Medulla oblongata (tissue), 1 donor: ENCODE data around the gene PLGRKT.
"Not testable (repeated sequence)": the region's sequence is repeated elsewhere in the genome, so short reads cannot be mapped to it uniquely, and the experiment has no call there.

Experiments used
- DNase-seq: peaks from one replicate; pipeline ENCODE4 v3.0.0-alpha.2; 2015; ENCODE audit errors: extremely low spot score

The PLGRKT gene, protein sequence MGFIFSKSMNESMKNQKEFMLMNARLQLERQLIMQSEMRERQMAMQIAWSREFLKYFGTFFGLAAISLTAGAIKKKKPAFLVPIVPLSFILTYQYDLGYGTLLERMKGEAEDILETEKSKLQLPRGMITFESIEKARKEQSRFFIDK

DNA sequence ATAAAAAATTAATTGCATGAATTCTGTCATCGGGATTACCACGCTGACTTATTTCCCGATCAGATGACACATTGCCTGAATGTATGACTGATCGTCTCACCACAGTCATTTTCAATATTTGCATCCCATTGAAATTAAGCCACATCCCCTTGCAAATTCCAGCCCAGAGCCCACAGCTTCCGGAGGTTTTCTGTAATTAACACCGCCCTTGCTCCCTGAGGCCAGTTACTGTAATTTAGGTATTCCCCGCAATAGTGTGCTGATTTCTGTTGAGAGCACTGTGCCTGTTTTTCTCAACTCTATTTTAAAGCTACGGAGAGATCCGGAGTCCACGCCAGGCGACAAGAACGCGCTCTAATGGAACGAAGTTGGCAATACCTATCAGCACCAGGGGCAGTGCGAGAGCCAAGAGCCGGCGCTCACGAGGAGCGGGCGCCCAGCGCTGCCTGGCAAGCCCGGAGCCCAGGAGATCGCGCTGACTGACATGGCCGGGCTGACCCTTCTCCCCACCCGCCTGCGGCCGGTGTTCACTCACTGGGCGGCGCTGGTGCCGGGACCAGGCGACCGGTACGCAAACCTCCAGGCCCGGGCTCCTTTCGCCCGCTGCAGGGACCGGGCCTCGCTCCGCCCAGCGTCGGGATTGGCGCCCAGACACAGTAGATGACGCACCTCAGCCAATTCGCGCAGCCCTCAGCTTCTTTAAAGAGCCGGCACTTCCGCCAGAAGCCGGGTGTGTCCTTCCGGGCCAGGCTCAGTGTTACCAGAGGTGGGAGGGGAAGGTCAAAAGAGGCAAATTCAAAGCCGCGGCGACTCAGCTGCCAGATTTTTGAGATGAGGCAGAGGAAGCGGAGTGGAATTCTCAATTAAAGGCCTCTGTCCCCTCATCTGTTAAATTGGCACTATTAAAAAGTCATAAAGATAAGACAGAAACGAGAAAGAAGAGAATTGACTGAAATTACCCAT, at the start of gene PLGRKT:
TSS of gene PLGRKT (minus strand) at position 672 of the 963 bp plus-strand sequence. CDS start 5,948 bp downstream, outside the sequence.
- peak; percentile 98 for DNase-seq

DNA sequence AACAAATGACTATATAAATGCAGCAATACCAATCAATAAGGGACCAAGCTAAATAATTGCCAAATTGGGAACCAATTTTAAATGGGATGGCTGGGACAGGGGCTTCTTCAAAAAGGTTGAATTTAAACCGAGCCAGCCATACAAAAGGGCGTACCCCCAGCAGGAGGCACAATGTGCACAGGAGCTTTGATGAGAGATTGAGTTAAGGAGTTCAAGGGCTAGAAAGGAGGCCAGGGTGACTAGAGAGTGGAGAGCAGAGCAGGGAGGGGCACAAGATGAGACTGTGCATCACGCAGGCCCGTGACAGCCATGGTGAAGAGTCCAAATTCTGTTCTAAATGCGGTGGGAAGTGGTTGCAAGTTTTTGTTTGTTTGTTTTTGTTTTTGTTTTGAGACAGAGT, 49.3 kb upstream of the PLGRKT start:
- no peak for DNase-seq

DNA sequence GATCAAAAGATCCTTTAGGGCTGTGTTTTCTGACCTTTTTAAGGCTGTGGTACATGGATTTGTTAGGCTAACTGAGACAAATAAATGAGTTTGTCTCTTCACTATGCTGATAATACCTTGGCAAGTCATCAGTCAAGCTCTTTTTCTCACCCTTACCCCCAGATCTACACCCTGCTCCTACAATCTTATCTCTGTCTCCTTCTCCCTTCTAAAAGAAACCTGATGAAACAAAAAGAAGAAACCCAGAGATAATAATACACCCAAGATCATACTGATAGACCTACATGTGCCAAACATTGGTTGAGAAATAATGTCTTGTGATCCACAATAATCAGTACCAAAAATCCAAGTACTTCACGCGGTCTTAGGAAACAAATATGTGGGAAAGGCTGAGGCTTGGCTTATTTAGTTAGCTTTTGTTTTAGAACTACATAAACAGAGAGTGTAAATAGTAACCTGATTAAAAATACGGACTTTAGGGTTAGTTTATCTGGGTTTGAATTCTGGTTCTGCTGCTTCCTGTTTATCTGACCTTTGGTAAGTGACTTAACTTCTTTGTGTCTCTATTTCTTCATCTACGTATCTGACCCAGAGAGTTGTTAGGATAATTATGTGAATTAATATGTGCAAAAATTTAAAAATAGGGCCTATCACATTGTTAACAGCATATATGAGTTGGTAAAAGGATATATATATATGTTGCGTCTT, 47.8 kb upstream of the PLGRKT start:
- DNase-seq: no peak

DNA sequence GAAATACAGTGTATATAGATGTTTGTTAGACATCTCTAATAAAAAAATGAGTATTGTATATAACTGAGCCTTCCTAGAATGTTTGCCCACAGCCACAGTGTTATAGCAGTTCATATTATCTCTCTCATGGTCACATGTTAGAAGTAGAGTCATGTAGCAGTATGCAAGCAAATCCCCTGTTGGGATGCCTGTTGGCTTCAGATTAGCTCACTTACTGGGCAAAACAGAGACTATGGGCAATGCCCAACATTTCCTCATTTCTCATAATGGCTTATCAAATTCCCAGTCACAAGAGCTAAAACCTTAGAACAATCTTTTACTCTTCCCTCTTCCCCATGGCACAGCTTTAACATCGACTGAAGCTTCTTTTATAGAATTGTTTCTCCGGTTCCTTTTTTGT, 45.6 kb upstream of the PLGRKT start:
- DNase-seq: no peak

DNA sequence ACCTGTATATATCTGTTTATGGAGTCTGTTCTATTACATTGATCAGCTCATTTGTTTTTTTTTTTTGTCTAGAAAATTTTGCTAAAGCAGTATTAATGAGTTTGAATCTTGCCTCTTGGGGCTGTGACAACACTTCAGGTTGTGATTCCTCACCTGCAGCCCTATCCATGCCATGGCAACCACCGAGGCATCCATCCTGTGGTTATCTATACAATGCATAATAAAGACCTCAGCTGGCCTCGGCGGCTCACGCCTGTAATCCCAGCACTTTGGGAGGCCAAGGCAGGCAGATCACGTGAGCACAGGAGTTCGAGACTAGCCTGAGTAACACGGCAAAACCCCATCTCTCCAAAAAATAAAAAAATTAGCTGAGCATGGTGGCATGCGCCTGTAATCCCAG, 44.5 kb upstream of the PLGRKT start:
- no peak for DNase-seq

DNA sequence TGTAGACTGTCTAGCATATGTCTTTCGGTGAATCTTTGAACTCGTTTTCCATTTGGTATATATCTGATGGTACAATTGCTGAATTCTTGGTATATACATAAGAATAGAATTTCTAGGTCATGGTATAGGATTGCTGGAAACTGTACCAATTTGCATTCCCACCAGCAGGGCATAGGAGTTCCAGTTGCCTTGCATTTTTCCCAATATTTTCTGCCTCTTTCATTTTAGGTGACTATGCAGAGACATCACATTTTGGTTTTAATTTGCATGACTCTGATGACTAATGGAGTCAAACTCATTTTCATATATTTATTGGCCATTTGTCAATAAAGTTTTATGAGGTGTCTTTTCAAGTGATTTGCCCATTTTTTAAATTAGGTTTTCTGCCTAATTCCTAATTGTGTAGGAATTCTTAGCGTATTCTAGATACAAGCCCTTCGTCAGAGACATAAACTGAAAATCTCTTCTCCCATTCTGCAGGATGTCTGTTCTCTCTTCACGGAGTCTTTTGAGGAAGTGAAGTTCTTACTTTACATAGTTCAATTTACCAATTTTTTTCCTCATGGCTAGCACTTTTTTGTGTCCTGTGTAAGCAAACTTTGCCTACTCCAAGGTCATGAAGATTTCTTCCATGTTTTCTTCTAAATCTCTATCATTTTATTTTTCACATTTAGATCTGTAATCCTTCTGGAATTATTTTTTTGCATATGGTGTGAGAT, 43.8 kb upstream of the PLGRKT start:
- DNase-seq: no peak

DNA sequence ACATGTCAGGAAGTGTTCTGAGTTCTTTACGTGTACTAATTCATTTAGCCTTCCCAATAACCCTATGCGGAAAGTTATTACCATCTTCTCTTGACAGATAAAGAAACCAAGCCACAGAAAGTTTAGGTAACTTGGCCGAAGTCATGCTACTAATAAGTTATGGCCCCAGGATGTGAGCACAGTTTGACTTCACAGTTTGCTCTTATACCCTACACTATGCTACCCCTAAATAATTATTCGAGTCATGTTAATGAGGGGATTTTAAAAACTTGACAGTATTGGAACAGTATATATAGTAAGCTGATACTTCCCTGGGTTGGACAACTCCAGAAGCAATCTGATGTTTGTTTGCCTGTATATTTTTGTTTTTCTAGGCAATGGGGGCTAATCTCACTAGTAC, 43.2 kb upstream of the PLGRKT start:
- DNase-seq: no peak

DNA sequence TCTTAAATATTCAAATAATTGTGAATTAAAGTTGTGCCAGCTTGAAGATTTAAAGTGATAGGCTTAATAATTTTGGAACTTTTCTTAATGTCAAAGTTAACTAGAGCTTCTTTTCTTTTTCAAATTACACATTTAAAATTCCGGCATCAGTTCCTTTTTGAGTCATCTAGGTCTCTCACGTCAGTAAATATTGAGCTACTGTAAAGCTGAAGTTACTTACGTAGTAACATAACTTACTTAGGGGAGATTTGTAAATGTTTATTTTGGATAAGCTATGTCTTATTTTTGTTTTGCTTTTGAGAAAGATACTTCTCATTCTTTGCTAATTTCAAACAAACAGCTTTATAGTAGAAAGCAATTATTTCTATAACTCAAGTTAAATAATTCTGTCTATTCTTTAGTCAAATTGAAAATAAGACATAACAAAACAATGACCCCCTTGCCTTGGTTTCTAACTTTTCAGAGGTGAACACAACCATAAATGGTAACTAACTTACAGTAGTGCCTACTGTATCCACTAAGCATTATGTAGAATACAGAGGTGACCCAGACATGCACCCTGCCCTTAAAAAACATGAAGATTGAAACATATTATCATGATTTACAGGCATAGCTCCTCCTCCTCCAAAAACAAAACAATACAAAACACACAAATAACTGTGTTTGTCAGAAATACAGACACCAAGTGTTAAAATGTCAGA, 42.4 kb upstream of the PLGRKT start:
- no peak for DNase-seq

DNA sequence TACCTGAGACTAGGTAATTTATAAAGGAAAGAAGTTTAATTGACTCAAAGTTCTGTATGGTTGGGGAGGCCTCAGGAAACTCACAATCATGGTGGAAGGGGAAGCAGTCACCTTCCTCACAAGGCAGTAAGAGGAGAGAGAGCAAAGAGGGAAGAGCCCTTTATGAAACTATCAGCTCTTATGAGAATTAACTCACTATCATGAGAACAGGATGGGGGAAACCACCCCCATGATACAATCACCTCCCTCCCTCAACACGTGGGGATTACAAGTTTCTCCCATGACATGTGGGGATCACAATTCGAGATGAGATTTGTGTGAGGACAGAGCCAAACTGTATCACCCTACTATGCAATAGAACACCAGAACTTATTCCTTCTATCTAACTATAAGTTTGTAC, 40.5 kb upstream of the PLGRKT start:
- no peak for DNase-seq

DNA sequence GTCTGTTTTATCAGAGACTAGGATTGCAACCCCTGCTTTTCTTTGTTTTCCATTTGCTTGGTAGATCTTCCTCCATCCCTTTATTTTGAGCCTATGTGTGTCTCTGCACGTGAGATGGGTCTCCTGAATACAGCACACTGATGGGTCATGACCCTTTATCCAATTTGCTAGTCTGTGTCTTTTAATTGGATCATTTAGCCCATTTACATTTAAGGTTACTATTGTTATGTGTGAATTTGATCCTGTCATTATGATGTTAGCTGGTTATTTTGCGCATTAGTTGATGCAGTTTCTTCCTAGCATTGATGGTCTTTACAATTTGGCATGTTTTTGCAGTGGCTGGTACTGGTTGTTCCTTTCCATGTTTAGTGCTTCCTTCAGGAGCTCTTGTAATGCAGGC, 37.9 kb upstream of the PLGRKT start:
- not testable (repeated sequence) for DNase-seq

DNA sequence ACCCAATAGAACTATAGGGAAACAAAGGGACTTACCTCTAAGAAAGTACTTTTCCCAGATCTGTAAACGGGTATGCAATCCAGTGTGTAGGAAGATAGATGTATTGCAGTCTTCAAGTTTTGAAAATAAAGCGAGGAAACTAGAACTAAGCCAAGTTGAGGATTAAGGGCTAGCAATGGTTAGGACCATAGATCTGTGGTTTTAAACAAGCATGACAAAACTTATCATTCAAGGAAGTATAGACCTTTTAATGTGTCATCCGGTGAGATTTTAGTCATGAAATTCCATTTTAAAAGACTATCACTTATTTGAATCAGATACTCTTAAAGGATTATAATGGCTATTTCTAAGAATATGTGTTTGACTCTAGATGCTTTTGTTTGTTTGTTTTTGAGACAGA, 33.1 kb upstream of the PLGRKT start:
- no peak for DNase-seq

DNA sequence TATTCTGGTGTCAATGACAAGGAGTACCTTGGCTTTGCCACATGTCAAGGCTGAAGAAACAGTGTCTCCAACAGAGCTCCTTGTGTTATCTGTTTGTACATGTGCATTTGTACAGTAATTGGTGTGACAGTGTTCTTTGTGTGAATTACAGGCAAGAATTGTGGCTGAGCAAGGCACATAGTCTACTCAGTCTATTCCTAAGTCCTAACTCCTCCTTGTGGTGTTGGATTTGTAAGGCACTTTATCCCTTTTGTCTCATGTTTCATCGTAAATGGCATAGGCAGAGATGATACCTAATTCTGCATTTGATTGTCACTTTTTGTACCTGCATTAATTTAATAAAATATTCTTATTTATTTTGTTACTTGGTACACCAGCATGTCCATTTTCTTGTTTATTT, 32.4 kb upstream of the PLGRKT start:
- no peak for DNase-seq

DNA sequence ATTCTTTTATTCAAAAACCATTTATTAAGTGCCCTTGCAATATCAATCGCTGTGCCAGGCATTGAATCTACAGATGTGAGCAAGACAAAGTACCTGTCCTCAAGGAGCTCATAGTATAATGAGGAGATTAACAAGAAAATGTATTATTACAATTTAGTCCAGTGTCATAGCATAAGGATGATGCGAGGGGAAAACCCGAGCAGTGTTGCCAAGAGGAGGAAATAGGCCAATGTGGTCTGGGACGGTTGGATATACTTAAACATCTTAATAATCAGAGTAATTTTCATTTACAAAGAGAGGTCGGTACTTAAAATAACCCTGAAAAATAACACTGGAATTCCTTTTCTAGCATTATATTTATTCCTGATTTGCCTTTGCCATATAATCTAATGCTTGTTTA, 31.1 kb upstream of the PLGRKT start:
- no peak for DNase-seq

DNA sequence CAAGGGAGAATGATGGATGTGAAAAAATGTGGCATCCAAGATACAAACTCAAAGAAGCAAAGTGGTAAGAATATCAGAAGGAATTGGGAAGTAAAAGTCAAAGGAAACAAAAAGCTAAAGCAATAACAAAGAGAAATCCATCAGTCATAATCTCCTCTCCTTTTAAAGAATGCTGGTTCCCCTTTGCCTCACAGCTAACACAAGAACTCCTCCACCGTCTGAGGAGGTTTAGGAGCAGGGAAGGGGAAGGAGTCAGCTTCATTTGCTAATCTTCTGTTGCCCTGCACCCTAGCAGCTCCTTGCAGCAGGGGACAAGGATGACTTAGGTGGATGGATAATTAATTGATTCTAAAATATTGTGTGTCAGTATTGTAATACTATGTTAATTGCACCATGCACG, 29.0 kb upstream of the PLGRKT start:
- DNase-seq: no peak

DNA sequence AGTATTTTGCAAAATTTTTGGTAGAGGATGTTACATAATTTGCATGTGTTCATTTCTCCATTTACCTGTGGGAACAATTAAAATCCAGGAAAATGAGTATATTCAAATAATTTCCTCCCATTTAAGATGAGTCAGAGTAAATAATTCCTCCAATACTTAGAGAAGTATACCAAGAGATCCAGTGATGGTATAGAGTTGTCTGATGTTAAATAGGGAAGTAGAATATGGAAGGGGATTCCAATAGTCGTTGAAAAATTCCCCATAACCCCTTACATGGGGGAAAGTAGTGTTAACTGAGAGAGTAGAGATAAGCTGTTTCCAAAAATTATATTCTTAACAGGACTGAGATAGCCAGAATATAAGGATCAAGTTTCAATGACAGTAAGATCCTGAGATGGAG, 28.3 kb upstream of the PLGRKT start:
- DNase-seq: no peak

DNA sequence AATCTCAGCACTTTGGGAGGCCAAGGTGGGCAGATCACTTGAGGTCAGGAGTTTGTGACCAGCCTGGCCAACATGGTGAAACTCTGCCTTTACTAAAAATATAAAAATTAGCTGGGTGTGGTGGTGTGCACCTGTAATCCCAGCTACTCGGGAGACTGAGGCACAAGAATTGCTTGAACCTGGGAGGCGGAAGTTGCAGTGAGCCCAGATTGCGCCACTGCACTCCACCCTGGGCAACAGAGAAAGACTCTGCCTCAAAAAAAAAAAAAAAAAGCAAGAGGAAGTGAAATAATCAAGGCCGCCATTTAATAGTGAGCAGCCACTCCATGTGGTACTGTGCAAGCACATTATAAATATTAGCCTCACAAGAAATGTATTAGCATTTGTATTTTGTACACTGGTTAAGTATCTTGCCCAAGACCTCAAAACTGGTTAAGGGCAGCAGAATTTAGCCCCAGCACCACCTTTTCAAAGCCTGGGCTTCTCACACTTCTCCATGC, 27.2 kb upstream of the PLGRKT start:
- not testable (repeated sequence) for DNase-seq

DNA sequence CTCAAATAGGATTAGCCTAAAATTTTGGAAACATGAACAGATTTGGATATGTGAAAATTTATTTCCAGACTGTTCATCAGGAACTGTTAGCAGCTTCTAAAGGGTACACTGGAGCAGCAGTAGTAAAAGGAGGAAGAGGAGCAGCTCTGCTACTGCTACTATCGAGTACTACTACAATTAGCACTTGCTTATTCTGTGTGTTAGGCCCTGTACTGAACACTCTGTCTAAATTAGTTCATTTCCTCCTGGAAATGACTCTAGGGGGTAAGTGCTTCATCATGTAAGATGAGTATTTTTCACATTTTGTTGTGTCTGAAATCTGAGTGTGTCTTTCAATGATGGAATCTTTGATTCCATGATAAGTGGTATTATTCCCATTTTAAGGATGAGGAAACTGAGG, 22.4 kb upstream of the PLGRKT start:
- no peak for DNase-seq

DNA sequence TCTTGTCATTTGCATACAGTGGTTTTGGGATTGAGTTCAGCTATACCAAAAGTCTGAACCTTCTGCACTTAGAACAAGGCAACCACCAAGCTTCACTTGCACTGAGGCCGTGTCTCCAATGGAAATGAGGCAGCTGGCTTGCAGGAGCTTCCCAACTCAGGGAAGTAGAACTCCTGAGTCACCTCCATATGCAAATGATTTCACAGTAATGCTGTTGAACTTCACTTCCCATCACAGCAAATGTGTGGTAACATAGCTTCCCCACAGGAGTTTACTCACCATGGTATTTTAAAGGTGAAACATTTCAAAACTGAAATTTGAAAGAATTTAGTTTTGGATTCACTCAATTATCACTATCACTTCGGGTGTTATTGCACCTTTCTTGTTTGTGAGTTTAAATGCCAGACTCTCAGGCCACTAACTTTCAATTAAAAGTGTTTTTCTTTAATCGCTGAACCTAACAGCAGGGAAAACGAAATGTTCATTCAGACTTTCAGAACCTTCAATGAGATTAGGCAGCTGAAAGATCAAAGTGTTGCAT, 21.6 kb upstream of the PLGRKT start:
- DNase-seq: no peak

DNA sequence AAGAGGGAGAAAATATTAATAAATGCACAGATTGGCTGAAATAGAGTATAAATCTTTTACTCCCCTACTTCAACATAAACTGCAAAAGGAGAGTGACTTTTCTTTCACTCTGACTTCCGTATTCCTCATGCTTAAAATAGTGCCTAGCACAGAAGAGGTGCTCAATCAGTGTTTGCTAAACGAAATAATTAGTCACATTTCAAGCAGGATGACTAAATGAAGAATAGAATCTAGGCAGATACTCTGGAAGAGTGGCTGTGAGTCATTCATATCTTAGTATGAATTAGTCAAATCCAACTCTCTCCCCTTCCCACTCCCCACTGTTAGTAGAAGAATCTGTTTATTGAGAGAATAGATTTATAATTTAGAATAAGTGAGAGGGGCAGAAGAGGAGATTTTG, 17.5 kb upstream of the PLGRKT start:
- no peak for DNase-seq

DNA sequence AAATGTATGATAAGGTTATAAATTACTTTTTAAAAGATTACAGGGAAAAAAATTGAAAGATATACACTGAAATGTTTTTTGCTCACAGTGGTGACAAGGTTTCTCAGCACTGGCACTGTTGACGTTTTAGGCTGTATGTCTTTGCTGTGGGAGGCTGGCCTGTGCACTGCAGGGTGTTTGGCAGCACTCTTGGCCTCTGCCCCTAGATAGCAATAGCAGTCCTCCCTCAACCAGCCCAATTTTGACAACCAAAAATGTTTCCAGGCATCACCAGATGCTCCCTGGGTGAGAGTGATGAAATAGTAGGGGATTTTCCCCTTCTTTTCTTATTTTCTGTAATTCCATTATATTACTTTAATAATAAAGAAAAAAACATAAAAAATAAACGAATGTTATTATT, 15.9 kb upstream of the PLGRKT start:
- DNase-seq: no peak

DNA sequence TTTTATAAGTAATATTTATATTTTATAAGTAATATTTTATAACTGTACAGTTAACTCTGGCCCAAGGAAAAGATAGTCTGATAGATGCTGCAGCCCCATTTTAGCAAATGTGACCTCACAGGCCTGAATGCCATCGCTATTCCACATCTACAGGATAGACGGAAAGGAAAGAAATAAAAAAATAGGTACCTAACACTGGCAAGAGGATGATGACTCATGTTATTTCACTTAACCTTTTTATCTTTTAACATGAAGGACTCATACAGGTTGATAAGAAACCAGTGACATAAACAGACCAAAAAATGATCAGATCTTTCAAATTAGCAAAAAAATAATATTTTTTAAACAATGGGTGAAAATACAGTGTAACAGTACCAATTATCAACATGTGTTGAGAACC, 15.3 kb upstream of the PLGRKT start:
- DNase-seq: no peak
